GM19193 (cell line): ENCODE results near the gene ZC3H13.

ENCODE experiments used
- POLR2A ChIP-seq: IDR thresholded peaks from 4 replicates; pipeline ENCODE4 v1.6.1; 2011; ENCODE audit not compliant: insufficient read depth, insufficient read length; ENCODE audit errors: extremely low read depth

Gene ZC3H13

GRCh38 chr13:45989607-45990006 is 62.9 kb downstream of the ZC3H13 start:
- TF ChIP-seq POLR2A: no peak

- TF ChIP-seq POLR2A: no peak
Measured at GRCh38 chr13:45975337-45975736, 77.2 kb downstream of the ZC3H13 start.

- TF ChIP-seq POLR2A: no peak
Measured at GRCh38 chr13:45974500-45974899, 78.0 kb downstream of the ZC3H13 start.

GRCh38 chr13:45967589-45967988 is 85.0 kb downstream of the ZC3H13 start:
- TF ChIP-seq POLR2A: no peak

- TF ChIP-seq POLR2A: no peak
Measured at GRCh38 chr13:45966715-45967114, 85.8 kb downstream of the ZC3H13 start.

- no peak for TF ChIP-seq POLR2A
Measured at GRCh38 chr13:45961468-45961867, 91.1 kb downstream of the ZC3H13 start.

GRCh38 chr13:45954836-45955800 is 97.4 kb downstream of the ZC3H13 start:
- TF ChIP-seq POLR2A: no peak

- TF ChIP-seq POLR2A: no peak
Measured at GRCh38 chr13:45953082-45953481, 99.5 kb downstream of the ZC3H13 start.

GRCh38 chr13:45951724-45952123 is 100.8 kb downstream of the ZC3H13 start:
- TF ChIP-seq POLR2A: no peak

- no peak for TF ChIP-seq POLR2A
Measured at GRCh38 chr13:45951166-45951565, 101.4 kb downstream of the ZC3H13 start.

- no peak for TF ChIP-seq POLR2A
Measured at GRCh38 chr13:45950386-45951000, 102.1 kb downstream of the ZC3H13 start.

GRCh38 chr13:45949161-45949560 is 103.4 kb downstream of the ZC3H13 start:
- TF ChIP-seq POLR2A: no peak

- TF ChIP-seq POLR2A: no peak
Measured at GRCh38 chr13:45943965-45944364, 108.6 kb downstream of the ZC3H13 start.

GRCh38 chr13:45943120-45943519 is 109.4 kb downstream of the ZC3H13 start:
- no peak for TF ChIP-seq POLR2A

GRCh38 chr13:45941261-45941660 is 111.3 kb downstream of the ZC3H13 start:
- TF ChIP-seq POLR2A: no peak

GRCh38 chr13:45940061-45940460 is 112.5 kb downstream of the ZC3H13 start:
- TF ChIP-seq POLR2A: no peak
